HG02938 (cell line): ENCODE results near the gene TMX1.
"Not testable (repeated sequence)": the region's sequence is repeated elsewhere in the genome, so short reads cannot be mapped to it uniquely, and the experiment has no call there.

ENCODE experiments used
- ATAC-seq: cut with Tn5 transposase; IDR thresholded peaks from one replicate; pipeline ENCODE4 v1.9.1; 2021; ENCODE audit warnings: mild to moderate bottlenecking, moderate library complexity; ENCODE audit not compliant: unreplicated experiment

The TMX1 gene, protein sequence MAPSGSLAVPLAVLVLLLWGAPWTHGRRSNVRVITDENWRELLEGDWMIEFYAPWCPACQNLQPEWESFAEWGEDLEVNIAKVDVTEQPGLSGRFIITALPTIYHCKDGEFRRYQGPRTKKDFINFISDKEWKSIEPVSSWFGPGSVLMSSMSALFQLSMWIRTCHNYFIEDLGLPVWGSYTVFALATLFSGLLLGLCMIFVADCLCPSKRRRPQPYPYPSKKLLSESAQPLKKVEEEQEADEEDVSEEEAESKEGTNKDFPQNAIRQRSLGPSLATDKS

DNA sequence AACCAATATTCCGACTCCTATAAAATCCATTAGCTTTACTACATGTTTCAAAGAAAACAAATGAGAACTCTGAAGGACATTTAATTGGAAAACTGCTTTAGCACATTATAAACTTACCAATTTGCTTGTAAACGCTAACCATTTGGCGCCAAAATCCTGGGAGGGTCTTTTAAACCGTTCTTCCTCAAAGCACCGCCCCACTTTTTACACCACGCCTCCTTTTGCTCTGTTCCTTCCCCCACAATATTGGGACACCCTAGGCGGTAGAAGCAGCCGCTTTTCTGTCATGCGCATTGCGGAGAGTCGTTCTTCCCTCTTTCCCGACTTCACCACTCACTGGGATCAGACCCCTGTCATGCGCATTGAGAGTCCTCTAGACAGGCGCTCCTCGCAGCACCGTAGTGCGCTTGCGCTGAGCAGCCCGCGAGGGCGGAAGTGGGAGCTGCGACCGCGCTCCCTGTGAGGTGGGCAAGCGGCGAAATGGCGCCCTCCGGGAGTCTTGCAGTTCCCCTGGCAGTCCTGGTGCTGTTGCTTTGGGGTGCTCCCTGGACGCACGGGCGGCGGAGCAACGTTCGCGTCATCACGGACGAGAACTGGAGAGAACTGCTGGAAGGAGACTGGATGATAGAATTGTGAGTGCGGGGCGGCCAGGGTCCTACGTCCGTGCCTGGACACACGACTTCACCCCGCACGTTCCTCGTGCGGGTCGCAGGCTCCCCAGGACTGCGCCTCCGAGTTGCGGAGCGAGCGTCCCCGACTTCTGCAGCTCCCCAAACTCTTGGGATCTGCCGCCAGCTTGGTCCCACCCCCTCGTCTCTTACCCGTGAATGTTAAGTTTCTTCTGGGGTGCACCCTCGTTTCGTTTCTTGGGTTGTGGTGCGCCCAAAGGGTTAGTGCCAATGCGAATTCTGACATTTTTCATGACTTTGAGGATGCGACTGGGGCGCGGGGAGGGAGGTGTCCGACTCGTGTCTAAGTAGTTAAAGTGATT lies at the start of gene TMX1:
TSS of gene TMX1 (plus strand) at position 435 of the 991 bp plus-strand sequence. CDS start at position 481, 46 bp downstream.
- peak; percentile 83 for ATAC-seq

DNA sequence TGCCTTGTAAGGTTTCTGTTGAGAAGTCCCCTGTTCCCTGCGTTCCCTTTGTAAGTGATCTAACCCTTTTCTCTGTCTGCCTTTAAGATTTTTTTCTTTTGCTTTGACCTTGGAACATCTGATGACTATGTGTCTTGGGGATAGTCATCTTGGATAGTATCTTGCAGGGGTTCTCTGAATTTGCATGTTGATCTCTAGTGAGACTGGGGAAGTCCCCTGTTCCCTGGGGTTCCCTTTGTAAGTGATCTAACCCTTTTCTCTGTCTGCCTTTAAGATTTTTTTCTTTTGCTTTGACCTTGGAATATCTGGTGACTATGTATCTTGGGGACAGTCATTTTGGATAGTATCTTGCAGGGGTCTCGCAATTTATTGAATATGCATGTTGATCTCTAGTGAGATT lies 38.2 kb upstream of the TMX1 start:
- no peak for ATAC-seq

DNA sequence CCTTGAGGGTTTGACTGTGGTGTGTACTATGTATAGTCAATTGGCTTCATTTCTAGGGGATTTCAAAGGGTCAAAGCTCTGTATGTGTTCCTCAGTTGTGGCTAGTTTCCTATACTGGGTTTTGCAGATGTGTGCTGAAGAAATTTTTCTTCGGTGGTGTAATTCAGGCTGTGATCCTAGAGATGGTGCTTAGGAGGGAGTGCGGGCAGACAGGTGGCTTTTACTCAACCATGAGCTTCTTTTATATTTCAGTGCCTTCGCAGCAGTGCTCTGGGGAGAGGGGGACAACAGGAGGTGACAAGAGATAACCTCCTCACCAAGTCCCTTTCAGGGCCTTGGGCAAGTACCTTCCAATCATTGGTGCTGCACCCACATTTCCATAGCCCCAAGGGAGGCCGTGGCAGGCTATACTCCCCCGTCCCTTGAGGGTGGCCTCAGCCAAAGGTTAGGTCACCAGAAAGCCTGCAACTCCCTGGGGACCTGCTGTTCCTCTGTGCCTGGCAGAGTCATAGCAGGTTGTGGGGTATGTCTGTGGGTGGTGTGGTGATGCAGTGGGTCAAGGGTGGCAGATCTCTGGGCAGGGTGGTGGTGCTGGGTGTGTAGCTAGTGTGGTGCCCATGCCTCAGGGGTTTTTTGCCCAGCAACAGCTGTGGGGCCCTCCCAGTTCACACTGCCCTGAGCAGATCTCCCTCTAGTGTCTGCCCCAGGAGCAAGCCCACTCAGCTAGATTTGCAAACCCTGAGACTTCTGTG lies 37.0 kb upstream of the TMX1 start:
- ATAC-seq, result no peak

DNA sequence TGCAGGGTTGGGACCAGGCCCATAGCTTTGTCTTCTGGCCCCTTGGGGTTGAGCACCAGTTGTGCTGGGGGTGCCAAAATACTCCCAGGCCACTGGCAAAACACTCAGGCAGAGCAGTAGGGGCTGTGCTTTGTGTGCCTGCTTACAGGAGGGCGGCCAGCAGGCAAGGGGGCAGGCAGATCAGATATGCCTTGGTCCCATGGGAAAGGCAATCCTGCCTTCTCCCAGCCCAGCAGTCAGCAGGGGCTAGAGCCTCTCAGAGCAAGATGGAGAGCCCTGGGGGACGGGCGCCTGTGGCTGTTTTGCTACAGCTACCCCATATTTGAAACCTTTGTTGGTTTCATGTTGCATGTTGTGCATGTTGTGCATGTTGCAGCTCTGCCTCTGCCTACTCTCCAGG lies 36.2 kb upstream of the TMX1 start:
- ATAC-seq, result no peak

DNA sequence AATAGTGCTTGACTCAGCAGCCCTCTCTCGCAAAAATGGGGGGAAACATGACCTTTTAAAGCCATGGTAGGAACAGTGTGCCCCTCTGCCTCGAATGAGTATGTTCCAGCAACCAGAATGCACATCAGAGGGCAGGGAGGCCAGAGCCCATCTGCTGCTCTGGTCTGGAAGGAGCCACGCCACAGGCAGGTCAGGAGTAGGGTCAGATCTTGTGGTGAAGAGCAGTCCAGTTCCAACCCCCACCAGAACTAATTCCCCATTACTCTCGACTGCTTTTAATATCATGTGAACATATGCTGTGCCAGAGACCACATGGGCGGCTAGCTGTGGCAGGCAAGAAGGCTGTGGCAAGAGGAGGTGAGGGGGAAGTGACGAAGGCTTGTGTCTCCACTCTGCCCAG lies 34.6 kb upstream of the TMX1 start:
- ATAC-seq, result no peak

DNA sequence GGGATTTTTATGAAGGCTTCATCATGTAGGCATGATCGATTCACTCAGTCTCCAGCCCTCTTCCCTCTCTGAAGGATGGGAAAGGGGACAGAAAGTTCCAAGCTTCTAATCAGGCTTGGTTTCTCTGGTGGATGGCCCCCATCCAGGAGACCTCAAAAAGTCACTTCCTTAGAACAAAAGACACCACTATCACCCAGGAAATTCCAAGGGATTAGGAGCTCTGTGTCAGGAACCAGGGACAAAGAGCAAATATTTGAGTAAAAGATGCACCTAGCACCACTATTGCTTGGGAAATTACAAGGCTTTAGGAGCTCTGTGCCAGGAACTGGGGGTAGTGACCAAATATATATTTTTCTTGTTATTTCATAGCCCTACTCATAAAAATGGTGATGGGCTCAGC lies 33.6 kb upstream of the TMX1 start:
- ATAC-seq, result no peak

DNA sequence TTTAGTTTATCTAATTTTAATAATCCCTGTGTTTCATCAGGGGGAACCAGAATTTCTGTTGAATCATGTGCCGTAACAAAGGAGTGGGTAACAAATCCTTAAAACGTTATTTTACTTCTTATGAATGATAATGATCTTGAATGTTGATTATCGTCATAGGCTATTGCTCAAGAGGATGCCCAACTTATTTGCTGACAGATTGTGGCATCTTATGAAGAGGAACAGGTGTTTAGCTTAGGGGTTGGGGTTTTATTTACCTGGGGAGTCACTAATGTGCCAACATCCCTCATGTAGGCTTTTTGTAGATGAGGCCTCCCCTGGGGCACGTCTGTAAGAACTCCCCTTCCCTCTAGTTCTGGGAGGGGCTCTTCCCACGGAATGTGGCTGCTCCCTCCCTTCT lies 32.4 kb upstream of the TMX1 start:
- ATAC-seq, result no peak

DNA sequence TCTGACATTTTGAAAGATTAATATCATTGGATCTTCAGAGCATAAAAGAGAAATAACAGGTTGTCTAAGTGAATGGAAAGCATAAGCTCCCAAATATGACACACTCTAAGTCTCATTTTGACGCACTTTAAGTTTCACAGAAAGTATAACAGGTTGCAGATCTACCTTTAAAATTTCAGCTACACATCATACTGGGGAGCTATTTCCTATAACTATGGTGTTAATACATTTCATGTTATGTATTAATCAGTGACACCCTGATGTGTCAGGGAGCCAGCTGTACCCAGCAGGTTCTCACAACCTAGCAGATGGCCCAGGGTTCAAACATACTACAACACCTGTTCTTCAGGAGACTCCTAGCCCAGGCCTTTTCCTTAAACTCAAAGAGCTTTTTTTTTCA lies 31.1 kb upstream of the TMX1 start:
- no peak for ATAC-seq

DNA sequence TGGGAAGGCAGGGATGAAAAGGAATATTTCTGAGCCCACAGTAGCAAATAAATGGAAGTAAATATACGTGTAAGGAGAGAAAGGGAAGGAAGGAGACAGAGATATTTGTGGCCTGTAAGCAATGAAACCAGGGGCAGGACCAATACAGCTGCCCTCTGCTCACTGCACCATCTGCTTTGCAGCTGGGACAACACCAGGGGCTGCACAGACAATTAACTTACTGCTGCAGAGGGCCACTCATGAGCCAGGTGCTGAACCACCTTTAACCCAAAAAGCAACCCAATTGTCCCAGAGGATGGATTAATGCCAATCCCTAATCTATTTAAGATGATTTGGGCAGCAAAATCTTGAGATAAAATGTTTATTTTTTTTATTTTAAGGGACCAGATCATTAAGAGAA lies 30.6 kb upstream of the TMX1 start:
- no peak for ATAC-seq

DNA sequence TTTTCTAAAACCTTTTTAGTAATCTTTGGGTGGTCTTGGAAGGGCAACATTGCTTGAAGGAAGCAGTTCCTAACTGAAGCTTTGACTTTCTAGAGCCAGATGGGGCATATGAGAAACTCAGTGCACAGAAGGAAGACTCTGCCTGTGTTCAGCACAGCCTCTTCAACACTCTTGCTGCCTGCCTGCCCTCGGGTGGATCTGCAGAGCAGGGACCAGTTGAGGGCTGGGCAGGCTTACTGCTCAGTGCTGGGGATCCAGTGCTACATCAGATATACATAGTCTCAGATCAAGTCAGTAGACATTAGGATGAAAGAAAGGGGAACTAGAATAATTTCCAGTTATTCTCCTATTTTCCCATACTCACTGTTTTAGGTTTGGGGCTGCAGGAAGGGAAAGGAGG lies 29.5 kb upstream of the TMX1 start:
- ATAC-seq, result no peak

DNA sequence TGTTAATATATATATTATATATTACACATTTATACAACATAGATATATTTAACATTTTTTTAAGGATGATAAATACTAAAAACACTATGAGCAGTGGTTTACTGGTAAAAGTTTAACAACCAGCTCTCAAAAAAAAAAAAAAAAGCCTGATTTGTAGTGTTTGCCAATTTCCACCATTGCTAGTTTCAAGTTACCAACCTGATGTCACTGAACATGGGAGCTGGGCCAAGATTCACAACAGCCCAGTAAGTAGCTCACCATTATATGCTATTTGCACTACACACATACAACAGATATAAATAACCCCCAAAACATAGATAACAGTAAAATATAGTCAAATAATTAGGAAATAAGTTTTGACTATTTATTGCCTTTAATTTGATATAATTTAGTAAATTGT lies 28.9 kb upstream of the TMX1 start:
- ATAC-seq, result no peak

DNA sequence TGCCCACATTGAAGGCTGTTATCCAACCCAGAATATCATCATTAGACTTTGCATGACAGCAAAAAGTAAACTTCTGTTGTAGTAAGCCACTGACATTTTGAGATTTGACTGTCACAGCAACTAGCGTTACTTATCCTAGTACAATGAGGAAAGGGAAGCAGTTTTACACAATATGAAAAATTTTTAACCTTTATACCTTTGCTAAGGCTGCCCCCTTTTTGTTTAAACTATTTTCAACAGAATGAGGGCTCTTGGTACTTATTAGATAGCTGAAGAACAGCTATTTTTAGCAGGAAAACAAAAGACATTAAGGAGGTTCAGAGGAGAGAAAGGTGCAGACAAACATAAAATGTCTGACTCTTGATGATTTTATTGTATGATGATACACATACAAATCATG lies 23.4 kb upstream of the TMX1 start:
- no peak for ATAC-seq

DNA sequence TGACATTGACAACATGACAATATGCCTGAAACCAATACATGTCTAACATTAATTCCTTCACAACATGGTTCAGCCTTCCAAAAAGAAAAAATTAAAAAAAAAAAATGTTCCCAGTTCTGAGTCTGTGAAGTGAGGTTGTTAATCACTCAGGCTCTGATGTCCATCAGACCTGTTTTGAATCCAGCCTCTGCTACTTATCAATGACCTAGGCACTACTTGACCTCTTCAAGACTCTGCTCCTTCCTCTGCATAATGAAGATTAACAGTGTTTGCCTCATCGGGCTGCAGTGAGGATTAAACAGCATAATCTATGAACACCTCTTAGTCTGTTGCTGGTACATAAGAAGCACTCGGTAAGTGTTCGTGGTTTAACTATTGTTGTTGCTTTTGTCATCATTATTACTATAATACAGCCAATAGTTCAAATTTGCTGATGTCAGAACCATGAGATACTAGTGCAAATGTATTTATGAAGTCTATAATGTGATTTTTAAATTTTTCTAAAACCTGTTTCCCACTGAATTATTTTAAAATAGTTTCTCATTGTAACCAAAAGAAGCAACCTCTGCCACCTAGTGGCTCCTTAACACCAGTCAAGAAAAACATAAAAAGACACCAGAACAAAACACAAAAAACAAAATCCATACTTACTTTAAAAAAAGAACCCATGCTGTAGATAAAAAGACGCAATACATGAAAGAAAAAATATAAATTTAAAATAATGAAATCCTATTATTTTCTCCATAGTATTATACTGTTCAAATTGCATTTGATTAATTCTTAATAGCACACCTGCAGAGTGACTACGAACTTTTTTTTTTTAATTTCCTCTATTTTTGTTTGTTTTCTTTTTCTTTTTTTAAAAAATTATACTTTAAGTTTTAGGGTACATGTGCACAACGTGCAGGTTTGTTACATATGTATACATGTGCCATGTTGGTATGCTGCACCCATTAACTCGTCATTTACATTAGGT lies 20.3 kb upstream of the TMX1 start:
- no peak for ATAC-seq

DNA sequence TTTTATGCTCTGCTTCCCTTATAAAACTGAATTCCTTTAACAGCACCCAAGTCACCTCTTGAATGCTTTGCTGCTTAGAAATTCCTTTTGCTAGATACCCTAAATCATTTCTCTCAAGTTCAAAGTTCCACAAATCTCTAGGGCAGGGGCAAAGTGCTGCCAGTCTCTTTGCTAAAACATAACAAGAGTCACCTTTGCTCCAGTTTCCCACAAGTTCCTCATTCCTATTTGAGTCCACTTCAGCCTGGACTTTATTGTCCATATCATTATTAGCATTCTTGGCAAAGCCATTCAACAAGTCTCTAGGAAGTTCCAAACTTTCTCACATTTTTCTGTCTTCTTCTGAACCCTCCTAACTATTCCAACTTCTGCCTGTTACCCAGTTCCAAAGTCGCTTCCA lies 16.6 kb upstream of the TMX1 start:
- not testable (repeated sequence) for ATAC-seq

DNA sequence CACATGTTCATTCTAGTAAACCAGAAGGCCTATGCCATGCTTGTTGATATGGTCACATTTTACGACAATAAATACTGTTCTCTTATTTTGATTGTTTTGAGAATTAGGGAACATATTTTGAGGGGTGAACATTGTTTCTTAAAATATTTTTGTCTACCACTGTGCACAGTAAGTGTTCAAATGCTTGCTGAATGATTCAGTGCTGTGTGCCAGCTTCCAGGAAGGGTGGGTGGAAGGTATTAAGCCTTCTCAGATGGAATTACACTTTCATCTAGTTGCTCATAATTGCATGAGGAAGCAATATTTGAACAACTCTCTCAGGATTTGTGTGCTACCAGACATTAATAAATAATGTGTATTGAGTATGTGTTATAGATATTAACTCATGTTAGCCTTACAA lies 15.5 kb upstream of the TMX1 start:
- no peak for ATAC-seq

DNA sequence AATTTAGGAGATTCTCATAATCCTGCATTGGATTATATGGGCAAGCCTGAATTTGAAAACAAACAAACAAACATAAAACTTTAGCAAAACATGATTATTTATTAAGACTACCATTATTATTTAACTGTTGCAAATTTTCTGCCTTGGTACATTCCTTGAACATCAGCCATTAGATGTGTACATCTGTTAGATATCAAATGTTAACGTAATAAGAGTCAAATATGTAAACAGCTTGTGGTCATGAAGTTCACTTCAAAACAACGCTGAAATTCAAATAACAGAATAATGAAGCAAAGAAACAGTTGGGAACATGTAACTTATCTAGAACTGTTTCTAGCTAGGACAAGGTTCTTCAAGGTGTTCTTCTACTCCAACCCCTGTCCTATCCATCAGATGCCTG lies 14.3 kb upstream of the TMX1 start:
- ATAC-seq, result no peak

DNA sequence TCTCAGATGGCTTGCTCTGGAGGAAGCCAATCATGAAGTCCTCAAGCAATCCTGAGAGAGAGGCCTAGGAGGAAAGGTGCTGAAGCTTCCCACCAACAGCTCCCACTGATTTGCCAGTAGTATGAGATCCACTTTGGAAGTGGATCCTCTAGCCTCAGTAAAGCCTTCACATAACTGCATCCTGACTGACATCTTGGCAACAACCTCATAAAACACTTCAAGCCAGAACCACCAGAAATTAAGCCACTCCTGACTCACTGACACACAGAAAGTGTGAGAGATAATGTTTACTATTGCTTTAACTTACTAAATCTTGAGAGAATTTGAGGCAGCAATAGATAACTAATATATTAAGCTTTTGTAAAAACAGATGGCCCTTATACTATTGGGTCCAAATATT lies 11.7 kb upstream of the TMX1 start:
- ATAC-seq, result no peak

DNA sequence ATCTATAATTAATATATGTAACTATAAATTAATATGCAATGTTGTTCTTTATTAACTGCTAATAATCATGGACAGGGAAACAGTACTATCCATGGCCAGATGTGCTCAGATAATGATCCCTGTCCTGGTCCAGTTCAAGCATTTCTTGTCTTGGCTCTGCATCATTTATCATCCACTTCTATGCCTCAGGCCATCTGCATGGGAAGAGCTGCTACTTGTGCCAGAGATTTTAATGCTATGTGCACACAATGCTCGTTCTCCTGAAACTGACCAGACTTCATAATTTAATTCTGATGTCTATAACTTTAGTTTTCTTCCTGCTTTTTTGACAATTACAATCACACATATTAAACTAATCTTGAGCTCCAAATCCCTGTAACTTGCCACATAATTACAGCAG lies 11.2 kb upstream of the TMX1 start:
- no peak for ATAC-seq

DNA sequence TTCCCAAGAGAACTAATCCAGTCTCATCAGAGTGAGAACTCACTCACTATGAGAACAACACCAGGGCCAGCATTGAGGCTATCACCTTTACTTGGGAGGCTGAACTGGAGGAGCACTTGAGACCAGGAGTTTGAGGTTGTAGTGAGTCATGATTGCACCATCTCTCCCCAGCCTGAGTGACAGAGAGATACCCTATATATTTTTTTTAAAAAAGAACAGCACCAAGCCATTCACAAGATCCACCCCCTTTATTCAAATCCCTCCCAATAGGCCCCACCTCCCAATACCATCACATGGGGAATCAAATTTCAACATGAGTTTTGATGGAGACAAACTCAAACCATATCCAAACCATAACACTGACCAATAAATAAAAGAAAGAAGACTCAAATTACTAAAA lies 3.7 kb upstream of the TMX1 start:
- no peak for ATAC-seq

DNA sequence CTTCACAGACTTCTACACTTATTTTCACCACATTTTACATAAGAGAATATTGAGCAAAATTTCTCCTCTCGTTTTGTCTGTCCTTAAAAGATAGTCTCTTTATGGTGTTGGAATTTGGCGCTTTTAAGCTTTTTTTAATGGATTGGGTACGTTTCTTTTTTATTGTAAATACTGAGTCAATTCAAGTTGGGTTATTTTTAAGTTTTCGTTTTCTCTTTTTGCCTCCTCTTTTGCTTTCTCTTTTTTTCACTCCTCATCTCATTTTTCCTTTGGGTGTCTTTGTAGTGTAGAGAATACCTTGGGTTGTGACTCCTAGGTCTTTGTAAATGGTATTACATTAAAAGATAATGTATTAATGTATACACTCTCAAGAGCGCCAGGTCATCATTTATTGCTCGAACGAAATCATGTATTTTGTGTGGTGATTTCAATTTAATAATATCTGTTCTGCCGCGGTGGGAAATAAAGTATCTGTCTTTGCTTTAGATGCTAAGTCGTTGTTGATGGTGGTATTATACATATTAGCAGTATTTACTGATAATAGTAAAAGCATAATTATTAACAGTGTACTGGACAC lies 845 bp downstream of the TMX1 start:
- no peak for ATAC-seq
